HL-60/S4 treated with phorbol 12-myristate 13-acetate at 8.2 ng/mL for 4 days and 3 days (cell line): ENCODE results near the gene CUL1.

Experiments
- in situ Hi-C: fragments of 300-500 bp; cut with MboI; formaldehyde crosslinking; loops from 2 replicates; pipeline ENCODE4 v1.15.0; 2022; ENCODE audit warnings: low sequenced_read_pairs

CUL1 gene

GRCh38 chr7:148800677-148801076 lies 102.0 kb downstream of the CUL1 start:
- in situ Hi-C loops: no loop called here

GRCh38 chr7:148802101-148802493 lies 103.4 kb downstream of the CUL1 start:
- in situ Hi-C loops: no loop called here

DNA sequence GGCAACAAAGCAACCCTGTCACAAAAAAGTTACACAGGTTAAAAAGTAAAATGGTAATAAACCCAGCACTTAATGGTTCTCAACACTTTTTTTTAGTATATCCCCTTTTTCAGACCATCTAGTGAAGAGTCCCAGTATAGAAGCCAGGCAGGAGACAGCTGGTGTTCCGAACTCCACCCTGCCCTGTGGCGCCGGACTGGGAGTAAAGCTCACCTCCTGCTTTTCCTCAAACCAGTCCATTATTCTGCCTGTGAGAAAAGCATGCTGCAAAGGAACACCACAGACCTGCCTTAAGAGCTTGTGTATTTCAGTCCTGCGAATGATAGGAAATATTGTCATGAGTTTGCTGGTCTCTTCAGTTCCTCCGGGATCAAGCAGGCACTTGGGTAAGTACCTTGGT lies 104.4 kb downstream of the CUL1 start:
- in situ Hi-C loops: no loop called here

- in situ Hi-C loops: no loop called here
These were observed 105.9 kb downstream of the CUL1 start for GRCh38 chr7:148804343-148805235.

GRCh38 chr7:148806187-148806586 lies 107.5 kb downstream of the CUL1 start:
- in situ Hi-C loops: no loop called here

DNA sequence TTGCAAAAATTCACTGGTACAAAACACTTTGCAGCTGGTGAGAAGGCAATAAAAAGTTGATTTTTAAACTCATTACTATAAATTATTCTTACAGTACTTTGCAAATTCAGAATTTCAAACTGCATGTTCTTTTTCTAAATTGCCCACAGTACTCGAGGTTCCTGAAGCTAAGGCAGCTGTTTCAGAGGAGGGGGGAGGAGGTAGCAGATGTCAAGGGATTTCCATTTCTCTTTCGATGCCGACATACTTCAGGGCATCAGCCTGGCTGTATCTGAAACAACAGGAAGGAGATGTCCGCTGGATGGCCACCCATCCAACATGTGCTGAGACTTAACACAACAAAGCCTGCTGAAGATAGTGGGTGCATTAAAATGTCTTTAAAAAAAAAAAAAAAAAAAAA lies 108.7 kb downstream of the CUL1 start:
- in situ Hi-C loops: no loop called here

DNA sequence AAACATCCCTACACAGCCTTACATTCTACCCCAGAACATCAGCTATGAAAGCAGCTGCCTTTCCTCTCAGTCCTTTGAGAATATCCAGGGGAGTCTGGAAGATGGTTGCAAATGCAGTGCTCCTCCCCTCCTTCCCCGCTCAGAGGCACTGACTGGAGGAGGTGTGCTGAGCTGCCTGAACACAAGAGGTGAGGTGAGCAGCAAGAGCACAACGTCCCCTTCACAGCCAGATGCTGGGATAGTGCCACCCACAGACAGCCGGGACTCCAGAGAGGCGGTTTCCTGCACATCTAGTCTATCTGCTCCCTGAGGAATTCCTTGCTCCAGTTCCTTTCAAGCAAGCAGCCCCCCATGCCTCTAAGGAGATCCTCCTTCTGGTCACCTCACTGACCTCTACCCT lies 111.2 kb downstream of the CUL1 start:
- in situ Hi-C loops: no loop called here

DNA sequence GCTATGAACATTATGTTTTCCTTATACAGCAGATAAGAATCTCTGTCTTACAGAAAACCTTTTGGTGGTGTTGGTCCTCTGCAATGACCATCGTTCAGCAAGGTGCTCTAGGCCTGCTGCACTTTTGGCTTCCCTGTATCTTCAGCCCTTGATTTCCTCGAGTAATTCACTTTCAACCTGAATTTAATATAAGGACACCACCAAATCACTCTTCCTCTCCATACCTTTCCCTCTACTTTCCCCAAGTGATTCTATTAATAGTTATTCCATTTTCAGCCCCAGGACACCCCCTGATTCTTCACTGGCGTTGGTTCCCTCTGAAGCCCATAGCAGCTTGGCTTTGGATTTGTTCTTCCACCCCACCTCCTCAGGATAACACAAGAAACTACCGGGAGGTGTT lies 113.2 kb downstream of the CUL1 start:
- in situ Hi-C loops: no loop called here

DNA sequence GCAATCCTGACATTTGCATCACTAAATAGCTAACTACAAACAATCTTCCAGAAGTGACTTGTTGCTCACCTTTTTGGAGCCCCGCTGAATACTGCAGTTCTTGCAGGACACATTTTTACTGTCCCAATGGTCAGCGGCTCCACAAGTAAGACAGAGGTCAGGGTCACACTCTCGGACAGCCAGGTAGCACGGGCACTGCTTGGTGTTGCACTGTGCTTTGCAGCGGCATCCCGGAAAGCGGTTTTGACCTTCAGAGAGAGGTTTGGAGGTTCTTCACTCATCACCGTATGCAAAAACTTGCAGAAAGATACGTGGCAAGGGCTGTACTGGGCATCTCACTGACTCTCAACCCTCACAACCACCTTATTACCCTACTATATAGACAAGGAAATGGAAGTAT lies 115.2 kb downstream of the CUL1 start:
- in situ Hi-C loops: no loop called here

GRCh38 chr7:148814922-148815559 lies 116.3 kb downstream of the CUL1 start:
- in situ Hi-C loops: no loop called here

GRCh38 chr7:148815612-148816011 lies 116.9 kb downstream of the CUL1 start:
- in situ Hi-C loops: no loop called here

GRCh38 chr7:148819697-148820360 lies 121.1 kb downstream of the CUL1 start:
- in situ Hi-C loops: no loop called here

GRCh38 chr7:148821422-148821821 lies 122.7 kb downstream of the CUL1 start:
- in situ Hi-C loops: no loop called here

DNA sequence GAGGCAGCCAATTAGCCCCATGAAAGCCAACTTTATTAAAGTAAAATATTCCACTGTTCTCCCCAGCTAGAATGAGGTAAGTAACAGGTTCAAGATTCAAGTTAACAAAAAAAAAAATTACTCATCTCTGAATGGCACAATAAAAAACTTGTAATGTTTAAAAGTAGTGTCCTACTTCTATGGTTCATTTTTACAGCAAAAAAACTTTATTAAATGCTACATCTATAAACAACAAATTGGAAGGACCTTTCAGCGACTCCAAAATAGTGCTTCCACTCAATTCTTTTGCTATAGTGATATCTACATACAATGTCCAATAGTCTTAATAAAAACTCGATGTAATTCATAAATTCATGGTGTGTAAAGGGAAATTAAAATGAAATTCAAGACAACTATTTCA lies 126.2 kb downstream of the CUL1 start:
- in situ Hi-C loops: no loop called here

DNA sequence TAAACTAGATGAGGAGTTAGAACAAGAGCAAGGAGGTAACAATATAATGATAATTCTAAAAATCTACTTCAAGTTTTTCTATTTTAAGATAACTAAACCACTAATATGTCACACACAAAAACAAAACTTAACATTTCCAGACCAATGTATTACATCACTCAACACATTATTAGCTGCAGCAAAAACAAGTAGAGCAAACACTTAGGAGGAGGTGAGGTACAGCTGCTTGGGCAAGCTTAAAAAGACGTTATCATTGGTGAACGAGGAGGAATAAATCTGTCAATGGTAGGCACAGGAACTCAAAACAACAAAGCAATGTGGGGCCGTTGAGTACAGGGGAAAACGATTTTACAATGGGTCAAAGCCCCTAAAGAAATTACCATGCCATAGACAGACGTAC lies 126.6 kb downstream of the CUL1 start:
- in situ Hi-C loops: no loop called here

DNA sequence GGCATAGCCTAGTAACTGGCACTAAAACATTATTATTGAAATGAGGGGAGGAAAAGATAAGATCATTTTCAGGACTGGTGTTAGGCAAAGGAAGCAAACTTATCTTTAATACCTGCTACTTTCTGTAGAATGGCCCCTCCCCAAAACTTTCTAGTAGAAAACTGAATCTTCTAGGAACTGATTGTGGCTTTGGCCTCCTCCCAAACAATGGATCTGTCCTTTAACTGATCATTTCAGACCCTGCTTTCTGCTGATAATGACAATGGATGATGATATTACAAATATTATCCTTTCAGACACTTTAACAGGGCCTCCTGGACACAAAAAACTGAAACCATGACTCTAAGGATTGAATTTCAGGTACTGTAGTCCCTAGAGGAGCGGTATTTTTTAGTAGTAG lies 130.3 kb downstream of the CUL1 start:
- in situ Hi-C loops: no loop called here

GRCh38 chr7:148830897-148831692 lies 132.4 kb downstream of the CUL1 start:
- in situ Hi-C loops: no loop called here

GRCh38 chr7:148831782-148832181 lies 133.1 kb downstream of the CUL1 start:
- in situ Hi-C loops: no loop called here

DNA sequence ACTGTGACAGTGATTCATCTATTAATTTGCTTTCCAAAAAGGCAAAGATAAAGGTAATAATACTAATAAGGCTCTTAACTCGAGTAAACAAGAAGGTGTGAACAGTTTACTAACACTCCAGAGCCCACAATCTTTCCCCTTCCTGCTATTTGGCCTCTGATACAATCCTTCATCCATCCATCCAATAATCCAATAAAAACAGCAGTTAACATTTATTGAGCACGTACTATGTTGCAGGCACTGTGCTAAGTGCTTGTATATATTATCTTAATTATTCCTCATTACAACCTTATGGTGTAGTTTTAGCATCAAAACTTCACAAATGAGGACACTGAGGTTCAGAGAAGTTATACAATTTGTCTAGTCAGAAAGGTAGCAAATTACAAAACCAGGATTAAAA lies 135.9 kb downstream of the CUL1 start:
- in situ Hi-C loops: no loop called here

- in situ Hi-C loops: no loop called here
These were observed 137.2 kb downstream of the CUL1 start for GRCh38 chr7:148835854-148836253.

GRCh38 chr7:148838905-148839304 lies 140.2 kb downstream of the CUL1 start:
- in situ Hi-C loops: no loop called here
